WTC11 (cell line): ENCODE data around the gene NOTCH2. TPM values are rescaled to one million over a fixed set of nuclear protein-coding genes. Genes with fewer than 3 reads are reported as not detected.

Experiments used
- ATAC-seq: fragments of 200-7000 bp; cut with Tn5 transposase; 2 replicates; pipeline ENCODE4 v1.10.0; 2021; ENCODE audit warnings: mild to moderate bottlenecking, moderate library complexity
- CTCF ChIA-PET: fragments of 300-600 bp; sonication (Branson Sonifier 250); formaldehyde crosslinking; loops from one replicate; lab custom pipeline; 2021; ENCODE audit warnings: antibody characterized with exemption; lab: Charles Lee
- POLR2A ChIA-PET: fragments of 350-600 bp; sonication (Branson Sonifier 250); formaldehyde crosslinking; loops from one replicate; lab custom pipeline; 2021; ENCODE audit warnings: antibody characterized with exemption; lab: Charles Lee
- DNase-seq: peaks from one replicate; pipeline ENCODE4 v3.0.0; 2021; ENCODE audit warnings: low spot score
- H3K27ac Mint-ChIP-seq: 2 replicates; pipeline ENCODE4 v1.8.0; 2021; ENCODE audit warnings: mixed read lengths
- H3K27me3 Mint-ChIP-seq: 2 replicates; pipeline ENCODE4 v1.8.0; 2021; ENCODE audit warnings: low read depth, mild to moderate bottlenecking, moderate library complexity, mixed read lengths
- H3K36me3 Mint-ChIP-seq: 2 replicates; pipeline ENCODE4 v1.8.0; 2021; ENCODE audit warnings: mixed read lengths
- H3K4me1 Mint-ChIP-seq: 2 replicates; pipeline ENCODE4 v1.8.0; 2022; ENCODE audit warnings: mixed read lengths
- H3K4me3 Mint-ChIP-seq: 2 replicates; pipeline ENCODE4 v1.8.0; 2021; ENCODE audit warnings: mild to moderate bottlenecking, moderate library complexity, mixed read lengths
- H3K9me3 Mint-ChIP-seq: 2 replicates; pipeline ENCODE4 v1.8.0; 2021; ENCODE audit warnings: mixed read lengths
- ATF3 ChIP-seq: sonication (generic); formaldehyde crosslinking; conservative IDR thresholded peaks from 2 replicates; pipeline ENCODE4 v1.8.1; 2022; ENCODE audit warnings: mild to moderate bottlenecking, missing genetic modification reagents
- CREB1 ChIP-seq: sonication (generic); formaldehyde crosslinking; IDR thresholded peaks from 2 replicates; pipeline ENCODE4 v1.8.0; 2023; ENCODE audit warnings: mild to moderate bottlenecking, missing genetic modification reagents
- E2F4 ChIP-seq: sonication (generic); formaldehyde crosslinking; IDR thresholded peaks from 2 replicates; pipeline ENCODE4 v1.8.1; 2022; ENCODE audit warnings: low read depth, mild to moderate bottlenecking, moderate library complexity, missing genetic modification reagents, borderline replicate concordance
- EMX1 ChIP-seq: fragments of 250-450 bp; sonication (Bioruptor Pico); IDR thresholded peaks from 2 replicates; pipeline ENCODE4 v1.8.0; 2021; ENCODE audit warnings: mild to moderate bottlenecking
- FOXJ3 ChIP-seq: sonication (generic); formaldehyde crosslinking; IDR thresholded peaks from 2 replicates; pipeline ENCODE4 v1.9.0; 2021; ENCODE audit warnings: missing genetic modification reagents, mild to moderate bottlenecking, borderline replicate concordance
- FOXK1 ChIP-seq: sonication (generic); formaldehyde crosslinking; IDR thresholded peaks from 2 replicates; pipeline ENCODE4 v1.8.0; 2022; ENCODE audit warnings: mild to moderate bottlenecking, moderate library complexity, missing genetic modification reagents
- FOXP1 ChIP-seq: sonication (generic); formaldehyde crosslinking; IDR thresholded peaks from 2 replicates; pipeline ENCODE4 v1.8.0; 2022; ENCODE audit warnings: missing genetic modification reagents, mild to moderate bottlenecking, moderate library complexity, borderline replicate concordance
- GTF2I ChIP-seq: fragments of 250-450 bp; sonication (Bioruptor Pico); conservative IDR thresholded peaks from 2 replicates; pipeline ENCODE4 v1.4.0; 2021; ENCODE audit warnings: mild to moderate bottlenecking
- HMGA2 ChIP-seq: fragments of 250-450 bp; sonication (Bioruptor Pico); IDR thresholded peaks from 2 replicates; pipeline ENCODE4 v1.4.0; 2021; ENCODE audit warnings: mild to moderate bottlenecking, moderate library complexity
- HMGXB4 ChIP-seq: sonication (generic); formaldehyde crosslinking; IDR thresholded peaks from 2 replicates; pipeline ENCODE4 v1.8.1; 2023; ENCODE audit warnings: mild to moderate bottlenecking, moderate library complexity, missing genetic modification reagents
- JUN ChIP-seq: sonication (generic); formaldehyde crosslinking; IDR thresholded peaks from 2 replicates; pipeline ENCODE4 v1.8.0; 2023; ENCODE audit warnings: mild to moderate bottlenecking, missing genetic modification reagents
- MAX ChIP-seq: sonication (generic); formaldehyde crosslinking; IDR thresholded peaks from 2 replicates; pipeline ENCODE4 v1.8.0; 2022; ENCODE audit warnings: mild to moderate bottlenecking, missing genetic modification reagents
- MXD4 ChIP-seq: fragments of 250-450 bp; sonication (Bioruptor Pico); IDR thresholded peaks from 2 replicates; pipeline ENCODE4 v1.8.0; 2021; ENCODE audit warnings: mild to moderate bottlenecking, moderate library complexity, borderline replicate concordance
- NR2C2 ChIP-seq: sonication (generic); formaldehyde crosslinking; IDR thresholded peaks from 2 replicates; pipeline ENCODE4 v1.8.0; 2022; ENCODE audit warnings: mild to moderate bottlenecking, missing genetic modification reagents
- SMAD3 ChIP-seq: sonication (generic); formaldehyde crosslinking; IDR thresholded peaks from 2 replicates; pipeline ENCODE4 v1.8.0; 2022; ENCODE audit warnings: missing genetic modification reagents, mild to moderate bottlenecking, borderline replicate concordance
- SOX15 ChIP-seq: fragments of 250-450 bp; sonication (Bioruptor Pico); IDR thresholded peaks from 2 replicates; pipeline ENCODE4 v1.9.0; 2021; ENCODE audit warnings: mild to moderate bottlenecking
- STAT6 ChIP-seq: sonication (generic); formaldehyde crosslinking; conservative IDR thresholded peaks from 2 replicates; pipeline ENCODE4 v1.8.1; 2023; ENCODE audit warnings: mild to moderate bottlenecking, low read depth, missing genetic modification reagents, moderate library complexity
- TEAD4 ChIP-seq: sonication (generic); formaldehyde crosslinking; IDR thresholded peaks from 2 replicates; pipeline ENCODE4 v1.8.0; 2022; ENCODE audit warnings: mild to moderate bottlenecking, missing genetic modification reagents
- USF2 ChIP-seq: sonication (generic); formaldehyde crosslinking; IDR thresholded peaks from 2 replicates; pipeline ENCODE4 v1.8.1; 2023; ENCODE audit warnings: mild to moderate bottlenecking, missing genetic modification reagents, moderate library complexity
- ZMAT4 ChIP-seq: fragments of 250-450 bp; sonication (Bioruptor Pico); IDR thresholded peaks from 2 replicates; pipeline ENCODE4 v1.9.0; 2021; ENCODE audit warnings: mild to moderate bottlenecking
- ZNF219 ChIP-seq: sonication (generic); formaldehyde crosslinking; IDR thresholded peaks from 2 replicates; pipeline ENCODE4 v1.8.0; 2023; ENCODE audit warnings: missing genetic modification reagents, mild to moderate bottlenecking, borderline replicate concordance
- ZNF512 ChIP-seq: sonication (generic); formaldehyde crosslinking; IDR thresholded peaks from 2 replicates; pipeline ENCODE4 v1.8.1; 2022; ENCODE audit warnings: missing genetic modification reagents, borderline replicate concordance
- total RNA-seq: library from RNA; stranded (reverse); gene quantifications from 3 replicates; pipeline ENCODE4 v1.2.3, GENCODE V29; 2021

Gene NOTCH2
- total RNA-seq, 1 experiment from 2014 or later: 60.9 TPM

- TF ChIP-seq ZMAT4 (no peak), STAT6 (CRISPR knock-in tag) (no peak), EMX1 (CRISPR knock-in tag) (no peak)
Measured at GRCh38 chr1:119891386-119891785, 178.1 kb downstream of the NOTCH2 start (continued).

GRCh38 chr1:119888476-119888875 is 181.0 kb downstream of the NOTCH2 start:
- TF ChIP-seq SMAD3 (CRISPR knock-in tag) (no peak), E2F4 (CRISPR knock-in tag) (no peak), MXD4 (CRISPR knock-in tag) (no peak), FOXP1 (CRISPR knock-in tag) (no peak), ATF3 (CRISPR knock-in tag) (no peak), NR2C2 (CRISPR knock-in tag) (no peak), CREB1 (no peak), GTF2I (CRISPR knock-in tag) (no peak), STAT6 (CRISPR knock-in tag) (no peak), MAX (CRISPR knock-in tag) (no peak), HMGXB4 (CRISPR knock-in tag) (no peak), FOXK1 (CRISPR knock-in tag) (no peak), ZNF512 (no peak), TEAD4 (no peak), SOX15 (CRISPR knock-in tag) (no peak), USF2 (CRISPR knock-in tag) (no peak), FOXJ3 (CRISPR knock-in tag) (no peak), HMGA2 (CRISPR knock-in tag) (no peak), ZNF219 (CRISPR knock-in tag) (no peak), JUN (CRISPR knock-in tag) (no peak)
- CTCF ChIA-PET: interaction anchor here (0.7 kb wide), 1 partner anchor 277 kb away, joined by 3 read pairs; no protein-coding TSS in a partner anchor

More at GRCh38 chr1:119888476-119888875, 181.0 kb downstream of the NOTCH2 start:
- Mint-ChIP-seq H3K4me1 (0 out of 2 replicates have a peak, but pooled peaks cover 3% of the 10 kb centered on the region), H3K9me3 (peaks cover 5% of the 10 kb centered on the region; the same call in 1 of the 2 replicates), H3K27me3 (no peaks in the 10 kb centered on the region), H3K27ac (no peak overlapping the region), H3K36me3 (no peaks in the 10 kb centered on the region), H3K4me3 (no peak overlapping the region)
- no peak for ATAC-seq
- POLR2A ChIA-PET: no interaction called here
- no peak for DNase-seq
